Neutrophil (primary cell): ENCODE measurements around the gene PLEK.

Experiments used
- H3K27ac ChIP-seq: fragments of 200-600 bp; sonication (generic); 2 replicates; pipeline ENCODE4 v1.5.1; 2016; ENCODE audit warnings: mild to moderate bottlenecking, moderate library complexity
- H3K27me3 ChIP-seq: fragments of 200-600 bp; sonication (generic); 2 replicates; pipeline ENCODE4 v1.6.0; 2016; ENCODE audit warnings: mild to moderate bottlenecking
- H3K36me3 ChIP-seq: fragments of 200-600 bp; sonication (generic); 2 replicates; pipeline ENCODE4 v1.5.1; 2017
- H3K4me1 ChIP-seq, 2 experiments: fragments of 200-600 bp in 1 of 2; sonication (generic) in 1 of 2; 1 replicate in 1 of 2; 2 replicates in 1 of 2; pipeline versions ENCODE4 v1.5.1 to v1.6.1; 2013 to 2016; ENCODE audit warnings: low read depth in 1 of 2, low read length in 1 of 2, mild to moderate bottlenecking in 1 of 2, moderate library complexity in 1 of 2; ENCODE audit not compliant: control insufficient read depth in 1 of 2, insufficient read depth in 1 of 2
- H3K4me3 ChIP-seq, 2 experiments: fragments of 200-600 bp in 1 of 2; sonication (generic) in 1 of 2; 1 replicate in 1 of 2; 2 replicates in 1 of 2; pipeline ENCODE4 v1.5.1; 2013 to 2016; ENCODE audit warnings: low read depth in 1 of 2, low read length in 1 of 2, mild to moderate bottlenecking in 1 of 2, moderate library complexity in 1 of 2
- H3K9me3 ChIP-seq: fragments of 200-600 bp; sonication (generic); 2 replicates; pipeline ENCODE4 v1.5.1; 2016
- CTCF ChIP-seq: fragments of 200-600 bp; sonication (generic); IDR thresholded peaks from 2 replicates; pipeline ENCODE4 v1.5.1; 2016; ENCODE audit warnings: antibody characterized with exemption

Gene PLEK

DNA sequence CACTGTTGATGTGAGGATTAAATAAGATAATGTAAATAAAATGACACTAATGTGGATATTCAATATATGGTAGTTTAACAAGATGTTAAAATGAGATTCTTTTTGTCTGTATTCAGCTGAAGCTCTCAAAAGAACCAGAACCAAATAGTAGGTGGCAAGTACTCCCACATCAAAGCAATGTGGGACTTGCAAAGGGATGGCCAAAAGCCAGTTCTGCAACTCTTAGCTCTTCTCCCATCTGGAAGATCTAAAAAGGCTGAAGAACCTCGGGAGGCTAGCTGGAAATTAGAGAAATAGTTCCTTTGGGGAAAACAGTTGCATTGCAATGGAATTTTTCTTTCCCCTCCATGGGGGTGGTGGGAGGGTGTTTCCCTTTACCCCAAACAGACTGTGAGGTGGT is 53.3 kb downstream of the PLEK start:
- TF ChIP-seq CTCF: no peak
- Histone ChIP-seq H3K4me1 (peaks cover 5 to 28% of the 10 kb centered on the region in 2 experiments), H3K9me3 (no peaks in the 10 kb centered on the region), H3K4me3 (no peak overlapping the region), H3K27ac (no peak overlapping the region), H3K27me3 (no peaks in the 10 kb centered on the region), H3K36me3 (no peaks in the 10 kb centered on the region)

GRCh38 chr2:68418855-68419254 is 53.8 kb downstream of the PLEK start:
- Histone ChIP-seq H3K9me3 (no peaks in the 10 kb centered on the region), H3K4me1 (peaks cover 10 to 33% of the 10 kb centered on the region in 2 experiments), H3K4me3 (no peak overlapping the region), H3K27ac (no peak overlapping the region), H3K36me3 (no peaks in the 10 kb centered on the region), H3K27me3 (no peaks in the 10 kb centered on the region)
- TF ChIP-seq CTCF: no peak

- H3K27ac ChIP-seq: no peak overlapping the region
- H3K4me1 ChIP-seq: peaks cover 25 to 48% of the 10 kb centered on the region in 2 experiments
- H3K36me3 ChIP-seq: no peaks in the 10 kb centered on the region
- no peak for TF ChIP-seq CTCF
- no peak overlapping the region for H3K4me3 ChIP-seq
- no peaks in the 10 kb centered on the region for H3K27me3 ChIP-seq
- no peaks in the 10 kb centered on the region for H3K9me3 ChIP-seq
Observed at GRCh38 chr2:68420254-68420910, 55.3 kb downstream of the PLEK start.

GRCh38 chr2:68423966-68424650 is 59.0 kb downstream of the PLEK start:
- H3K9me3 ChIP-seq: no peaks in the 10 kb centered on the region
- no peak for TF ChIP-seq CTCF
- no peaks in the 10 kb centered on the region for H3K36me3 ChIP-seq
- H3K27ac ChIP-seq: peak overlapping the region; percentile 84
- H3K4me1 ChIP-seq: peaks cover 60 to 76% of the 10 kb centered on the region in 2 experiments
- peak overlapping the region; percentile 4 to 34 for H3K4me3 ChIP-seq
- no peaks in the 10 kb centered on the region for H3K27me3 ChIP-seq

DNA sequence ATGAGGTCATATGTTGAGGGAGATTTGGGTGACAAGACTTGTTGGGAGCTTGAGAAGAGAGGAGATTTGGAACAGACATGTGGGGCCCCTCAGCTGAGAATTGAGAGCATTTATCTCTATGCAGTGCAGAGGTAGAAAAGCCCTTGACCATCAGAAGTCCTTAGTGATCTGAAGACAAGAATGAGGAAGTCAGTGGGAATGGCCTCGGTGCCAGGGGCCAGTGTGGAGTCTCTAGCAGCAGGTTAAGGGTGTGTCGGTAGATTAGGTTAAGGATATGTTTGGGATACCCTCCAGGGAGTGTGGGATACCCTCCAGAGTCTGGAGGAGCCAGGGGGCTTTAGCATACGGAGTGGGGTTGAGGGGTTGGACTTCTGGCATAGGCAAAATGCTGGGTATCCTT is 60.4 kb downstream of the PLEK start:
- H3K4me1 ChIP-seq: peaks cover 60 to 74% of the 10 kb centered on the region in 2 experiments
- TF ChIP-seq CTCF: no peak

More for the DNA sequence above, 60.4 kb downstream of the PLEK start:
- Histone ChIP-seq H3K9me3 (no peaks in the 10 kb centered on the region), H3K27me3 (no peaks in the 10 kb centered on the region), H3K27ac (peak overlapping the region; percentile 84), H3K36me3 (no peaks in the 10 kb centered on the region), H3K4me3 (peak overlapping the region in 1 of 2 experiments; percentile 39)
